Measurements from ENCODE around the gene LCNL1.

LCNL1 gene

GRCh38 chr9:136972743-136973142 lies 10.1 kb upstream of the LCNL1 start:
- TF ChIP-seq, protein P1, sequence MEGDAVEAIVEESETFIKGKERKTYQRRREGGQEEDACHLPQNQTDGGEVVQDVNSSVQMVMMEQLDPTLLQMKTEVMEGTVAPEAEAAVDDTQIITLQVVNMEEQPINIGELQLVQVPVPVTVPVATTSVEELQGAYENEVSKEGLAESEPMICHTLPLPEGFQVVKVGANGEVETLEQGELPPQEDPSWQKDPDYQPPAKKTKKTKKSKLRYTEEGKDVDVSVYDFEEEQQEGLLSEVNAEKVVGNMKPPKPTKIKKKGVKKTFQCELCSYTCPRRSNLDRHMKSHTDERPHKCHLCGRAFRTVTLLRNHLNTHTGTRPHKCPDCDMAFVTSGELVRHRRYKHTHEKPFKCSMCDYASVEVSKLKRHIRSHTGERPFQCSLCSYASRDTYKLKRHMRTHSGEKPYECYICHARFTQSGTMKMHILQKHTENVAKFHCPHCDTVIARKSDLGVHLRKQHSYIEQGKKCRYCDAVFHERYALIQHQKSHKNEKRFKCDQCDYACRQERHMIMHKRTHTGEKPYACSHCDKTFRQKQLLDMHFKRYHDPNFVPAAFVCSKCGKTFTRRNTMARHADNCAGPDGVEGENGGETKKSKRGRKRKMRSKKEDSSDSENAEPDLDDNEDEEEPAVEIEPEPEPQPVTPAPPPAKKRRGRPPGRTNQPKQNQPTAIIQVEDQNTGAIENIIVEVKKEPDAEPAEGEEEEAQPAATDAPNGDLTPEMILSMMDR (IDR thresholded peaks at IDR 0.05; ENCODE audit: borderline replicate concordance, control extremely low read depth, extremely low read depth, insufficient read depth, missing control alignments) = no peak
- no peak for DNase-seq (ENCODE audit: low spot score)
- in situ Hi-C loops (cut with MboI; ENCODE audit: low sequenced_read_pairs, unreplicated experiment) = no loop called here

GRCh38 chr9:136973618-136974617 lies 8.9 kb upstream of the LCNL1 start:
- DNase-seq (ENCODE audit: low spot score) = no peak
- TF ChIP-seq, protein P1 (IDR thresholded peaks at IDR 0.05; ENCODE audit: borderline replicate concordance, control extremely low read depth, extremely low read depth, insufficient read depth, missing control alignments) = no peak
- in situ Hi-C loops (cut with MboI; ENCODE audit: low sequenced_read_pairs, unreplicated experiment) = no loop called here

DNA sequence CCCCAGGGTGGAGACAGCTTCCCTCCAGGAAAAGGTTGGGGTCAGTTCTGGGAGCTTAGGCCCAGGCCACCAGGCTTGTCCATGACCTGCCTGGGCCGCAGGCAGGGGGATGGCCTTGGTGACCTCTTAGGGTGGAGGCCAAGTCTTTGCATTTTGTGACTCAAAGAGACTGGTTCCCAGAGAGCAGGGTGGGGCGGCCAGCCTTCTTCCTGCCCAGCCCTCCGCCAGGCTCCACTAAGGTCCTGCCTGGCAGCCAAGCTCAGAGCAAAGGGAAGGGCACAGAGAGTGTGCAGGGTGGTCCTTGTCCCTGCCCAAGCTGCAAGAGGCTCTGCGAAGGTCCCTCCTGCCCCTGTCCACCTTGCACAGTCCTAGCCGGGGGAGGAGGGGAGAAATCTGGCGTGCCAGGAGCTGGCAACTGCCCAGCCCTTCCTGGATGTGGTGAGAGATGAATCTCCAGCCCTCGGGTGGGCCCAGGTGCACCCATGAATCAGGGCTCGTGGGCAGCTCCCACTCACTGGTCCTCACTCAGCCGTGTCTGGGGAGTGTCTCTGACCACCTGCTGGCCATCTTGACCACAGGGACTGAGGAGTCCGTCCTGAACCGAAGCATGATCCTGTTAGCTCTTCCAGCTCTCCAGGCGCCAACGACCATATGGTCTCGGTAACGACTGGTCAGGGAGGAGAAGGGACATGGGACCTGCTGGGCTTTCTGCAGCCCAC lies 7.8 kb upstream of the LCNL1 start:
- TF ChIP-seq, protein P1 (IDR thresholded peaks at IDR 0.05; ENCODE audit: borderline replicate concordance, control extremely low read depth, extremely low read depth, insufficient read depth, missing control alignments) = no peak
- in situ Hi-C loops (cut with MboI; ENCODE audit: low sequenced_read_pairs, unreplicated experiment) = no loop called here
- DNase-seq (ENCODE audit: low spot score) = no peak

- in situ Hi-C loops (cut with MboI; ENCODE audit: low sequenced_read_pairs, unreplicated experiment) = no loop called here
- peak; percentile 70 for DNase-seq (ENCODE audit: low spot score)
- TF ChIP-seq, protein P1 (IDR thresholded peaks at IDR 0.05; ENCODE audit: borderline replicate concordance, control extremely low read depth, extremely low read depth, insufficient read depth, missing control alignments) = peak; percentile 22
Measured at GRCh38 chr9:136975644-136976043, 7.1 kb upstream of the LCNL1 start.

DNA sequence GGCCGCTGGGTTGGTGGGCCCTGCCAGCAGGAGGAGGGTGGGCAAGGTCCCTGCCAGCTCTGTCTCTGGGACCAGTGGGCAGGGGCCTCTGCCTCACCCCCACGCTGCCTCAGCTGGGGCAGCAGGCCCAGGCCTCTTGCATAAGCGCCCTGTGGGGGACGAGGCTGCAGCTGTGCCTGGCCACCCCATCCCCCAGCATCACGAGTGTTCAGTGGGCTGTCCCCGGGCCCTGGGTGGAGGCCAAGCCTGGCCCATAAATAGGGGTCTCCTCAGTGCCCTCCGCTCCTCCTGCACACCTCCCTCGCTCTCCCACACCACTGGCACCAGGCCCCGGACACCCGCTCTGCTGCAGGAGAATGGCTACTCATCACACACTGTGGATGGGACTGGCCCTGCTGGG lies 5.6 kb upstream of the LCNL1 start, which contains the start of gene PTGDS:
PTGDS (plus strand) TSS at position 282 of the 400 bp plus-strand sequence; CDS start at position 357, 75 bp downstream.
- TF ChIP-seq, protein P1 (IDR thresholded peaks at IDR 0.05; ENCODE audit: borderline replicate concordance, control extremely low read depth, extremely low read depth, insufficient read depth, missing control alignments) = no peak
- in situ Hi-C loops (cut with MboI; ENCODE audit: low sequenced_read_pairs, unreplicated experiment) = no loop called here
- DNase-seq (ENCODE audit: low spot score) = no peak

- in situ Hi-C loops (cut with MboI; ENCODE audit: low sequenced_read_pairs, unreplicated experiment) = no loop called here
- TF ChIP-seq, protein P1 (IDR thresholded peaks at IDR 0.05; ENCODE audit: borderline replicate concordance, control extremely low read depth, extremely low read depth, insufficient read depth, missing control alignments) = no peak
- no peak for DNase-seq (ENCODE audit: low spot score)
Measured at GRCh38 chr9:136977649-136978072, 5.1 kb upstream of the LCNL1 start.
